Activated naive CD4-positive, alpha-beta T cell treated with anti-CD3 and anti-CD28 coated beads, Interleukin-2, amount 50 U/mL, for 24 hours (primary cell): Measurements from ENCODE around the gene BACH2.
"Not testable (repeated sequence)": the region's sequence is repeated elsewhere in the genome, so short reads cannot be mapped to it uniquely, and the experiment has no call there.

Experiments used
- H3K27ac Mint-ChIP-seq: one replicate; pipeline ENCODE4 v1.8.0; 2021; ENCODE audit warnings: mild to moderate bottlenecking, mixed read lengths
- H3K27me3 Mint-ChIP-seq: one replicate; pipeline ENCODE4 v1.8.0; 2021; ENCODE audit warnings: mixed read lengths
- H3K36me3 Mint-ChIP-seq: one replicate; pipeline ENCODE4 v1.8.0; 2021; ENCODE audit warnings: mixed read lengths
- H3K4me1 Mint-ChIP-seq: one replicate; pipeline ENCODE4 v1.8.0; 2021; ENCODE audit warnings: mixed read lengths
- H3K4me3 Mint-ChIP-seq: one replicate; pipeline ENCODE4 v1.8.0; 2021; ENCODE audit warnings: mild to moderate bottlenecking, mixed read lengths
- H3K9me3 Mint-ChIP-seq: one replicate; pipeline ENCODE4 v1.8.0; 2021; ENCODE audit warnings: mixed read lengths

The BACH2 gene

DNA sequence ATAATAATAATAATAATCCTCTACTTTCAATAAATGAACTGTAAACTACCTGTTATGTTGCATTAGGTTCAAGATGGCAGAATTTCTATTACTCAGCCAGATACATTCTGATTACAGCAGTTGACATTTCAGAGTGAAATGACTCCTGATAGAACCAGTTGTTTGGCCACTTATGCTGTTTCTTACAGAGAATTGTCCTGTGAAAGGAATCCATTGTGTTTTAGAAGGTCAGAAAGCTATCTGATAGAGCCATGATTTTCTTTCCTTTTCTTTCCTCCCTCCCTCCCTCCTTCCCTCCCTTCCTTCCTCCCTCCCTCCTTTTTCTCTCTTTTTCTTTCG, 385.8 kb downstream of the BACH2 start:
- Mint-ChIP-seq H3K9me3 (no peaks in the 10 kb centered on the region), H3K4me1 (peaks cover 4% of the 10 kb centered on the region), H3K27me3 (peaks cover 2% of the 10 kb centered on the region), H3K36me3 (peaks cover 4% of the 10 kb centered on the region), H3K27ac (no peak overlapping the region), H3K4me3 (no peak overlapping the region)

DNA sequence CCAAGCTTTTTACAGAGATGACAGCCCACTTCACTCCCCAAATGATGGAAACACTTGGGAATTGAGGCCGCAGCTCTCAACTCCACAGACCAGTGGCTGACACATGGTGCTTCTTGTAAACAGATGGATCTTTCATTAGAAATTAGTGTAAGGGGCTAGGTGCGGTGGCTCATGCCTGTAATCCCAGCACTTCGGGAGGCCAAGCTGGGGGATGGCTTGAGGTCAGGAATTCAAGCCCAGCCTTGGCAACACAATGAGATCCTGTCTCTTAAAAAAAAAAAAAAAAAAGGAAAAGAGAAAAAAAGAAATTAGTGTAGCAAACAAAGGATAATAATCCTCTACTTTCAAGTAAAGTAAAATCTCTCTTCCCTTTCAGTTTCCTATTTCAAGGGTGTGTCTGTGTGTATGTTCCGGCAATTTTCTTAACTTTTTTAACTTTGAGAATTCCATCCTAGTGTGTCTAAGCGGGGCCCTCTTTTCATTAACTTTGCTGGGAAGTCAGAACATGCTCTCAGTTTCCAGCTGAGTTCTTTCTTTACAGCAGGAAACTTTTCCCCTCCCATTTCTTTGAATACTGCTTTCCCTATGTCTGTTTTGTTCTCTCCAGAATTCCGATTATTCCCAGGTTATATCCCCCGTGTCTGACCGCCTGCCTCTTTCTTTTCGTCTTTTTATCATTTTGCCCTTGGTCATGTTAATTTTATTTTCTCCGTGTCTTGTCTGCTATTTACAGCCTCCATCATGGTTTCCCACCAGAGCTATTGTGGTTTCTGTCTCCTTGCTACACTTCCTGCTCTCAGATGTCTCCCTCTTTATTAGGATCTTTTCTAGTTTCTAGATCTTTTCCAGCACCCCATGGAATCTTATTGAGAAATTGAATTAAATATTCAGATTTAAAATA, 386.4 kb downstream of the BACH2 start:
- not testable (repeated sequence) for H3K4me3 Mint-ChIP-seq, H3K36me3 Mint-ChIP-seq, H3K4me1 Mint-ChIP-seq, H3K27ac Mint-ChIP-seq, H3K27me3 Mint-ChIP-seq, H3K9me3 Mint-ChIP-seq

DNA sequence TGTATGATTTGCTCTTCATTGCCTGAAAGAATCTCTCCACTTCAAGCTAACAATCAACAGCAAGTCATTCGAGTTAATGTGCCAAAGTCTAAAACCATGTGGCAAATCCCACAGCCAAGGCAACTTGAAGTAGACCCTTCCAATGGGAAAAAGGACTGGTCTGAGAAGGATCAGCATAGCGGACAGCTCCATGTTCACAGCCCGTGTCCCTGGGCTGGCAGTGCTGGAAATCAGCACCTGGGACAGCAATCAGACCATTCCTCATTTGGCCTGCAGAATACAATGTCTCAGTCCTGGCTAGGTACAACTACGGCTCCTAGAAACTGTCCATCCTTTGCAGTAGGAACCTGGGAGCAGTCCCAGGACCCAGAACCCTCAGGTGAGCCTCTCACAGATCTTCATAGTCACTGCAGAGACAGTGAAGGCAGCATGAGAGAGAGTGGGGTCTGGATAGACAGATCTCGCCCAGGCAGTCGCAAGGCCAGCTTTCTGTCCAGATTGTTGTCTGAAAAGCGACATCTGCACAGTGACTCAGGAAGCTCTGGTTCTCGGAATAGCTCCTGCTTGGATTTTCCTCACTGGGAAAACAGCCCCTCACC, 401.3 kb downstream of the BACH2 start:
- peaks cover 15% of the 10 kb centered on the region for H3K27me3 Mint-ChIP-seq
- H3K36me3 Mint-ChIP-seq: no peaks in the 10 kb centered on the region
- no peak overlapping the region for H3K4me3 Mint-ChIP-seq
- H3K9me3 Mint-ChIP-seq: no peaks in the 10 kb centered on the region
- H3K4me1 Mint-ChIP-seq: no peaks in the 10 kb centered on the region
- H3K27ac Mint-ChIP-seq: no peak overlapping the region

DNA sequence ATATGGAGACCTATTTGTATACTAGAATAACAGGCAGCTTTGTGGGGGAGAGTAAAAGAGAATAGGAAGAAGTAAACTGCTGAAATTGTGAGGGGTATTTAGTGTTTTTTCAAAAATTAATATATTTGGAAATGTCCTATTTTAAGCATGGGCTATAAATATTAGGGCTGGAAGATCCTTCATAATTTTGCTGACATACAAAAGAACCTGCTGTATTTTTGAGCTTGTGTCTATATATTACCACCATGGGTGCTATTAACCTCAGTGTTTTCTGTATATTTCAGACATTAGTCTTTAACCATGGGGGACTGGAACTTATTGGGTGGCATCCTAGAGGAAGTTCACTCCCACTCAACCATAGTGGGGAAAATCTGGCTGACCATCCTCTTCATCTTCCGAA, 402.5 kb downstream of the BACH2 start, which contains the start of gene GJA10:
TSS of gene GJA10 (plus strand) at position 301 of the 400 bp plus-strand sequence. CDS start at position 301, 0 bp downstream.
- Mint-ChIP-seq H3K9me3 (no peaks in the 10 kb centered on the region), H3K27me3 (peaks cover 16% of the 10 kb centered on the region), H3K4me1 (no peaks in the 10 kb centered on the region), H3K4me3 (no peak within 1 kb of the TSS), H3K36me3 (no peaks in the 10 kb centered on the region), H3K27ac (no peak within 1 kb of the TSS)

- H3K4me3 Mint-ChIP-seq, H3K27ac Mint-ChIP-seq, H3K9me3 Mint-ChIP-seq, H3K36me3 Mint-ChIP-seq, H3K4me1 Mint-ChIP-seq: not testable (repeated sequence)
- H3K27me3 Mint-ChIP-seq: peaks cover 19% of the 10 kb centered on the region
Observed at GRCh38 chr6:89892577-89892976, 404.1 kb downstream of the BACH2 start.

- not testable (repeated sequence) for H3K4me1 Mint-ChIP-seq, H3K36me3 Mint-ChIP-seq, H3K9me3 Mint-ChIP-seq, H3K4me3 Mint-ChIP-seq, H3K27ac Mint-ChIP-seq
- H3K27me3 Mint-ChIP-seq: peaks cover 19% of the 10 kb centered on the region
Observed at GRCh38 chr6:89890845-89891528, 405.7 kb downstream of the BACH2 start.

DNA sequence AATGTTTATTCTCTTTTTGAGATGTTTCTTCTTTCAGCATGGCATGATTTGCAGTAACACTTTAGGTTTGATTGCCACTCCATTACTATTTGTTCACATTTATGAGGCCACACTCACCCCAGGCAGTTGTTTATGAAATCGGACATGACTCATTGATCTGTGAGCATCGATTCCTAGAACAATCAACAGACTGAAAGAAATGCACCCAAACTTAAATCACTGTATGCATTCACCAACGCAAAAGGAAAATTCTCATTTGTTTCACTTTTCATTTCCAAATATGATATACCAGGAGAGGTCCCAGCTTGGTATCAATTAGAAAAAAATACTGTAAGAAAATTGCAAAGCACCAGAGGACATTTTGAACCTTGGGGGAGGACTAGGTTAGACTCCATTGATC, 407.8 kb downstream of the BACH2 start:
- Mint-ChIP-seq H3K9me3 (no peaks in the 10 kb centered on the region), H3K27me3 (peaks cover 16% of the 10 kb centered on the region), H3K4me3 (no peak overlapping the region), H3K4me1 (no peaks in the 10 kb centered on the region), H3K27ac (no peak overlapping the region), H3K36me3 (no peaks in the 10 kb centered on the region)

DNA sequence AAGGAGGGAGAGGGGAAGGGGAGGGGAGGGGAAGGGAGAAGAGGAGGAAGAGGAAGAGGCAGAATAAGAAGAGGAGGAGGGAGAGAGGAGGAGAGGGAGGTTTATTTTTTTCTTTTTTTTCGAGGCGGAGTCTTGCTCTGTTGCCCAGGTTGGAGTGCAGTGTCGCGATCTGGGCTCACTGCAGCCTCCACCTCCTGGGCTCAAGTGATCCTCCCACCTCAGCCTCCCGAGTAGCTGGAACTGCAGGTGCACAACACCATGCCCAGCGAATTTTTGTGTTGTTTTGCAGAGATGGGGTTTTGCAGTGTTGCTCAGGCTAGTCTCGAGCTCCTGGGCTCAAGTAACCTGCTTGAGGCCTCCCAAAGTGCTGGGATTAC, 408.5 kb downstream of the BACH2 start:
- Mint-ChIP-seq H3K4me3 (no peak overlapping the region), H3K27me3 (peaks cover 9% of the 10 kb centered on the region)

DNA sequence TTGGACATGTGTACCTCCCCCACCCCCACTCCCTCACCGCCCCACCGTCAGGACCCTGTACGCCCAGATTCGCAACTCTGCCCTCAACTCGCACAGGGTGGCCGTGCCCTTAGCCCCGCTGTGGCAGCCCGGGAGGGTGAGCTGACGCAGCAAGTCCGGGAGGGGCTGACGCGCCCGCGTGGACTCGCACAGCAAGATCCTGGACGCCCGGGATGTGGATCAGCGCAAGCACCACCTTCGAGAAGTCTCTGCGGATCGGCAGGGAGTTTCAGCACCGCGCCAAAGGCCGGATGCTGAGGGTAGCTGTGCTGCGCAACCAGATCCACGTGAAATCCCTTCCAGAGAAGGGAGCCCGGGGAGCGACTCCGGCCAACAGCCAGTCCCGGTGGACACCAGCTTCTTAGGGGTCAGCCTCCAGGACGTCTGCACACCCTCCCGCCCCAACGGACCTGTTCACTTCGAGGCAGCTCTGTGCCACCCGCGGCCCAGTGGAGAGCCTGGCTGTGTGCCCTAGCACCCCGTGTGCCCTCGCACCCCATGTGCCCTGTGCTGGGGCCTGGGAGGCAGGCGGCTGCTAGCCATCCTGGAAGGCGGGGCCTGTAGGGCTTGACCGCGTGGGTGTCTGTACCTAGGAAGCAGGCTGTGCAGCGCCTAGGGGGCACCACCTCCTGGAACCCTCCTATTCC, 409.0 kb downstream of the BACH2 start:
- Mint-ChIP-seq H3K9me3 (no peaks in the 10 kb centered on the region), H3K36me3 (no peaks in the 10 kb centered on the region), H3K27ac (no peak overlapping the region), H3K4me1 (no peaks in the 10 kb centered on the region), H3K27me3 (peaks cover 9% of the 10 kb centered on the region), H3K4me3 (no peak overlapping the region)

More for the DNA sequence above, 408.5 kb downstream of the BACH2 start:
- Mint-ChIP-seq H3K4me1 (no peaks in the 10 kb centered on the region), H3K27ac (no peak overlapping the region), H3K9me3 (no peaks in the 10 kb centered on the region), H3K36me3 (no peaks in the 10 kb centered on the region)

DNA sequence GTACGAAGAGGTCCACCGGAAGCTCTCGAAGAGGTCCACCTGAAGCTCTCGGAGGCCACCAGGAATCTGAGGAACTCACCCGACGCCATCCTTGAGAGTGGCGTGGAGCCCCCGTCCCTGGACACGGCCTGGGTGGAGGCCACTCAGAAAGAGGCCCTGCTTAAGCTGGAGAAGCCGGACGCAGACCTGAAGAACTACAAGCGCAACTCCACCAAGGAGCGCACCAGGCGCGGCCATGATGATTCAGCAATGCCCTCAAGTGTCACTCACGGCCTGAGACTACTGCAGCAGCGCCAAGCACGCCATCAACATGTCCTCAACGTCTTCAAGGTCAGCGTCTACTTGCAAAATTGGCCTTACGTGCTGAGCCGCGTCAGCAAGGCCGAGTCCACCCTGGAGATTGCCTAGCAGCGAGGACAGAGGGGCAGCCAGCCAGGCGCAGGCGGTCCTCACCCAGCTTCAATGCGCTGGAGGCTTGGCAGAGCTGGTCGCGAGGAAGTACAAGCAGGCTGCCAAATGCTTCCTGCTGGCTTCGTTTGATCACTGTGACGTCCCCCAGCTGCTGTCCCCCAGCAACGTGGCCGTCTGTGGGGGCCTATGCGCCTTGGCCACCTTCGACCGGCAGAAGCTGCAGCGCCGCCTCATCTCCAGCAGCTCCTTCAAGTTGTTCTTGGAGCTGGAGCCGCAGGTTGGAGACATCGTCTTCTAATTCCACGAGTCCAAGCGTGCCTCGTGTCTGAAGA, 410.1 kb downstream of the BACH2 start:
- H3K4me3 Mint-ChIP-seq: no peak overlapping the region
- H3K4me1 Mint-ChIP-seq: no peaks in the 10 kb centered on the region
- no peaks in the 10 kb centered on the region for H3K9me3 Mint-ChIP-seq
- H3K27me3 Mint-ChIP-seq: peaks cover 7% of the 10 kb centered on the region
- no peaks in the 10 kb centered on the region for H3K36me3 Mint-ChIP-seq
- no peak overlapping the region for H3K27ac Mint-ChIP-seq
